ENCODE measurements around the gene SLC17A1.

- TF ChIP-seq POLR2A (IDR thresholded peaks at IDR 0.05) (no peak), CTCF (IDR thresholded peaks at IDR 0.05) (no peak)
Measured at GRCh38 chr6:25754535-25754934, 77.3 kb downstream of the SLC17A1 start, which contains the start of gene SLC17A4.
